Thyroid gland (tissue), 4 donors: ENCODE results near the gene SMC3. TPM values are rescaled to one million over a fixed set of nuclear protein-coding genes. Genes with fewer than 3 reads are reported as not detected.
"Not testable (repeated sequence)": the region's sequence is repeated elsewhere in the genome, so short reads cannot be mapped to it uniquely, and the experiment has no call there.

Experiments
- DNase-seq, 2 donors: peaks; one replicate each; pipeline ENCODE4 v3.0.0-alpha.2; 2019
- H3K27ac ChIP-seq, 3 donors: fragments of 200-600 bp; sonication (generic); 1 replicate in 2 of 3; 2 replicates in 1 of 3; pipeline ENCODE4 v1.5.1; 2016 to 2019; ENCODE audit warnings: mild to moderate bottlenecking in 1 of 3, moderate library complexity in 1 of 3
- H3K27me3 ChIP-seq: fragments of 200-600 bp; sonication (generic); one replicate; pipeline ENCODE4 v1.5.1; 2019
- H3K36me3 ChIP-seq, 2 donors: fragments of 200-600 bp; sonication (generic); one replicate each; pipeline ENCODE4 v1.5.1; 2016 to 2019
- H3K4me1 ChIP-seq, 2 donors: fragments of 200-600 bp; sonication (generic); one replicate each; pipeline ENCODE4 v1.5.1; 2017 to 2019
- H3K4me3 ChIP-seq, 3 donors: fragments of 200-600 bp; sonication (generic); replicated peaks in 1 of 3; 1 replicate in 2 of 3; 2 replicates in 1 of 3; pipeline ENCODE4 v1.5.1; 2016; ENCODE audit warnings: mild to moderate bottlenecking in 1 of 3
- H3K9me3 ChIP-seq: fragments of 200-600 bp; sonication (generic); one replicate; pipeline ENCODE4 v1.5.1; 2017
- CTCF ChIP-seq, 6 experiments: fragments of 200-600 bp in 3 of 6; fragments of 450-650 bp in 3 of 6; sonication (generic) in 3 of 6; IDR thresholded peaks; one replicate each; pipeline ENCODE4 v1.5.1; 2016 to 2019; ENCODE audit warnings: antibody characterized with exemption in 6 of 6, mild to moderate bottlenecking in 2 of 6, inconsistent platforms in 1 of 6, moderate library complexity in 1 of 6
- POLR2A ChIP-seq, 2 donors: fragments of 450-650 bp; IDR thresholded peaks; one replicate each; pipeline ENCODE4 v1.6.1; 2017; ENCODE audit warnings: antibody characterized with exemption in 2 of 2, mild to moderate bottlenecking in 2 of 2, moderate library complexity in 1 of 2
- WGBS, 2 donors: methylation state at CpG; one replicate each; pipeline ENCODE4 v1.1.5; 2017; 5-methylcytosine and 5-hydroxymethylcytosine counted together
- intact Hi-C: fragments of 100-400 bp; cut with DNase I; formaldehyde crosslinking; loops from one replicate; pipeline ENCODE4 v1.15.1; 2023
- total RNA-seq, 4 donors: library from RNA; depleted of rRNA; stranded (reverse); fragments of >200 nt; gene quantifications; one replicate each; pipeline ENCODE4 v1.2.3, GENCODE V29; 2016

SMC3 gene
- total RNA-seq, 4 donors from 2014 or later, result 28.5 to 38.2 (median 30.8) TPM

- Histone ChIP-seq H3K4me1 (peaks cover 4% of the 10 kb centered on the region in 2 donors), H3K9me3 (no peaks in the 10 kb centered on the region), H3K4me3 (no peak overlapping the region), H3K27ac (no peak overlapping the region), H3K36me3 (no peaks in the 10 kb centered on the region), H3K27me3 (no peaks in the 10 kb centered on the region)
- intact Hi-C loops, result no loop called here
- no peak for TF ChIP-seq POLR2A (IDR thresholded peaks at IDR 0.05)
- TF ChIP-seq CTCF (IDR thresholded peaks at IDR 0.05), result no peak
- no peak for DNase-seq
- 66 to 83% methylated on average over 2 of the region's 2 CpGs for WGBS, 2 donors
Measured at GRCh38 chr10:110524859-110525232, 42.6 kb upstream of the SMC3 start.

- intact Hi-C loops, result no loop called here
- 63 to 81% methylated on average over 8 to 9 of the region's 9 CpGs for WGBS, 2 donors
Measured at GRCh38 chr10:110525349-110526260, 41.9 kb upstream of the SMC3 start.

GRCh38 chr10:110527731-110528171 lies 39.7 kb upstream of the SMC3 start:
- Histone ChIP-seq H3K27ac (no peak overlapping the region), H3K9me3 (no peaks in the 10 kb centered on the region), H3K27me3 (no peaks in the 10 kb centered on the region), H3K4me3 (no peak overlapping the region), H3K36me3 (no peaks in the 10 kb centered on the region), H3K4me1 (peaks cover 11 to 12% of the 10 kb centered on the region in 2 donors)
- intact Hi-C loops, result no loop called here
- TF ChIP-seq CTCF (IDR thresholded peaks at IDR 0.05) (no peak), POLR2A (IDR thresholded peaks at IDR 0.05) (no peak)
- DNase-seq, result no peak
- 87 to 91% methylated on average over 9 of the region's 9 CpGs for WGBS, 2 donors

More at GRCh38 chr10:110525349-110526260, 41.9 kb upstream of the SMC3 start:
- peaks cover 11 to 12% of the 10 kb centered on the region in 2 donors for H3K4me1 ChIP-seq
- H3K27me3 ChIP-seq, result no peaks in the 10 kb centered on the region
- no peak overlapping the region for H3K4me3 ChIP-seq
- DNase-seq, result no peak
- no peak overlapping the region for H3K27ac ChIP-seq
- H3K9me3 ChIP-seq, result no peaks in the 10 kb centered on the region
- H3K36me3 ChIP-seq, result no peaks in the 10 kb centered on the region
- TF ChIP-seq CTCF (IDR thresholded peaks at IDR 0.05) (no peak), POLR2A (IDR thresholded peaks at IDR 0.05) (no peak)

- peaks cover 11 to 12% of the 10 kb centered on the region in 2 donors for H3K4me1 ChIP-seq
- DNase-seq, result no peak
- TF ChIP-seq CTCF (IDR thresholded peaks at IDR 0.05), result no peak
- TF ChIP-seq POLR2A (IDR thresholded peaks at IDR 0.05), result no peak
- H3K36me3 ChIP-seq, result no peaks in the 10 kb centered on the region
- H3K27me3 ChIP-seq, result no peaks in the 10 kb centered on the region
- H3K4me3 ChIP-seq, result no peak overlapping the region
- intact Hi-C loops, result no loop called here
- H3K9me3 ChIP-seq, result no peaks in the 10 kb centered on the region
- no peak overlapping the region for H3K27ac ChIP-seq
- WGBS, 2 donors, result 84 to 94% methylated on average over 5 of the region's 5 CpGs
Measured at GRCh38 chr10:110528224-110528996, 39.1 kb upstream of the SMC3 start.

GRCh38 chr10:110528997-110529524 lies 38.4 kb upstream of the SMC3 start:
- H3K9me3 ChIP-seq, H3K27ac ChIP-seq, H3K36me3 ChIP-seq, H3K4me3 ChIP-seq, DNase-seq, H3K27me3 ChIP-seq, intact Hi-C loops: not testable (repeated sequence)
- 89 to 90% methylated on average over 8 of the region's 8 CpGs for WGBS, 2 donors
- peaks cover 11 to 12% of the 10 kb centered on the region in 2 donors for H3K4me1 ChIP-seq
